Muscle of leg (tissue), 11 donors: ENCODE results near the gene MYO1D. TPM values are rescaled to one million over a fixed set of nuclear protein-coding genes. Genes with fewer than 3 reads are reported as not detected.
A peak's percentile ranks its signal among the peaks of the same experiment; 100 is the strongest.

Source experiments
- DNase-seq: peaks from one replicate; pipeline ENCODE4 v3.0.0; 2013
- H3K27ac ChIP-seq: one replicate; pipeline ENCODE4 v1.5.1; 2013; ENCODE audit warnings: mild to moderate bottlenecking, low read length, control low read depth
- H3K27me3 ChIP-seq: one replicate; pipeline ENCODE4 v1.6.1; 2013; ENCODE audit warnings: low read length; ENCODE audit not compliant: control insufficient read depth, insufficient read depth
- H3K36me3 ChIP-seq: one replicate; pipeline ENCODE4 v1.6.1; 2013; ENCODE audit warnings: low read length; ENCODE audit not compliant: control insufficient read depth, insufficient read depth
- H3K4me1 ChIP-seq: one replicate; pipeline ENCODE4 v1.6.1; 2013; ENCODE audit warnings: low read length; ENCODE audit not compliant: control insufficient read depth, insufficient read depth
- H3K4me3 ChIP-seq: one replicate; pipeline ENCODE4 v1.5.1; 2013; ENCODE audit warnings: low read length, control low read depth
- H3K9me3 ChIP-seq: replicated peaks from 2 replicates; pipeline ENCODE4 v1.6.1; 2013; ENCODE audit warnings: low read depth, low read length; ENCODE audit not compliant: control insufficient read depth
- WGBS: methylation state at CpG from one replicate; pipeline ENCODE4 v1.1.5; 2013; ENCODE audit warnings: missing lambda C conversion rate; ENCODE audit not compliant: insufficient coverage; 5-methylcytosine and 5-hydroxymethylcytosine counted together
- polyA plus RNA-seq, 8 donors: library from polyadenylated mRNA; unstranded; fragments of 120-200 nt; gene quantifications; one replicate each; pipeline versions ENCODE4 v1.2.1 to v1.2.3, GENCODE V29; 2013; ENCODE audit warnings: inconsistent platforms in 1 of 8, low replicate concordance in 1 of 8; ENCODE audit not compliant: insufficient read length in 8 of 8, insufficient read depth in 1 of 8
- total RNA-seq: library from RNA; stranded (reverse); fragments of 120-200 nt; gene quantifications from one replicate; pipeline ENCODE4 v1.2.4, GENCODE V29; 2013

Gene MYO1D
- total and polyA plus RNA-seq, 9 donors, result 4.2 to 10.2 (median 5.4) TPM

DNA sequence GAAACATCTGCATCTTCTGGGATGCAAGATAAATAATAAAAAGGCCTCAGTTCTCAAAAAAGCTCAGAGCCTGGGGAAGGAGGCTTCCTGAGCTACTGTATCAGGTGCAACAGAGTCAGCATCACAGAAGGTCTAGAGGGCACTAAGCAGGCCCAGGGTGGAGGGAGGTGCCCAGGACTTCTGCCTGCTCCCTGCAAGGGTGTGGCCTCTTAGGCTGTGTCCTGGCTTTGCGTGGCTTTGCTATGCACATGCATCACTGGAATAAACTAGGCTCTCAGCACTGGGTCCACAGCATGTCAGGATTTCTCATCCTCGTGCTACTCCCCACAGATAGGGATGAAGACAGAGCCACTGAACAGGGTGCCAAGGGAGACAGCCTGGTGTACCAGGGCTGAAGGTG lies 364.6 kb downstream of the MYO1D start:
- H3K4me3 ChIP-seq, result no peak overlapping the region
- H3K9me3 ChIP-seq, result no peaks in the 10 kb centered on the region
- DNase-seq, result no peak
- no peaks in the 10 kb centered on the region for H3K27me3 ChIP-seq
- H3K27ac ChIP-seq, result no peak overlapping the region
- 88% methylated on average over 2 of the region's 2 CpGs for WGBS
- H3K36me3 ChIP-seq, result no peaks in the 10 kb centered on the region
- H3K4me1 ChIP-seq, result peaks cover 2% of the 10 kb centered on the region

DNA sequence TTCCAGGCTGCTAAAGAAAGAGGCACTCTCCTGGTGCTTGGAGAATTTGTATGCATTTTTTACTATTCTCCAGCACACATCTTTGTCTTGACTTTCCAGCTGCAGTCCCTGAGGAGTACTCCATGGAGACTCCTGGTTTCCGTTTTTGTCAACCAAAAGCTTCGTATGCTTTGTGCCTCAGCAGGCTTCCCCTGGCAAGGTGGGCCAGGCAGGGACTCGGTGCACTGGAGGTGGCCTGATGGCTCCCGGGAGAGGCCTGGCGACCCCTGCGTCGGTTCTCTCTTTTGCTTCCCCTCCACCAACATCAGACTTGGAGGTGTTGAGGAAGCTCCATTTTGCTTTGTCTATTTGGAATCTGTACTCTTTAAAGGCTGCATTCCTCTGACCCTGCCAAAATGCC lies 366.5 kb downstream of the MYO1D start:
- no peaks in the 10 kb centered on the region for H3K27me3 ChIP-seq
- WGBS, result 10% methylated on average over 2 of the region's 7 CpGs
- no peaks in the 10 kb centered on the region for H3K36me3 ChIP-seq
- no peak overlapping the region for H3K4me3 ChIP-seq
- no peak overlapping the region for H3K27ac ChIP-seq
- H3K9me3 ChIP-seq, result no peaks in the 10 kb centered on the region
- peaks cover under 1% of the 10 kb centered on the region for H3K4me1 ChIP-seq
- DNase-seq, result no peak

DNA sequence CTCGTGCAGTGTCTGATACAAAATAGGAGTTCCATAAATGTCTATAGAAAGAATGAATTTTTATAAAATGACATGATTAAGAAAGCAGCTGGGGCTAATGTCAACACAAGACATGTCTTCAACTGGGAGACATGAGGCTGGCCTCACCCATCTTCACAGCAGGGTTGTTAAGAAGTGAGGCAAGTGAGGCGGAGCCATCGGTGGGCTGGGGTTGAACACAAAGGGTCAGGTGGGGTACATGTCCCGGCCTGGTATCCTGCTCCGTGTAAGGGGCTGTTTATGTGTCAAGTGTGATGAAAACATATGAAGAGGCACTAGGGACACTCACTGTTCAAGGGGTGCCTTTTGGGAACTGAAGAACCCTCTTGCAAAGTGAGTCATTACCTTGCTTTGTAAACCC lies 368.0 kb downstream of the MYO1D start:
- Histone ChIP-seq H3K4me3 (no peak overlapping the region), H3K9me3 (no peaks in the 10 kb centered on the region), H3K36me3 (no peaks in the 10 kb centered on the region), H3K27me3 (no peaks in the 10 kb centered on the region), H3K27ac (no peak overlapping the region), H3K4me1 (peaks cover 16% of the 10 kb centered on the region)
- no peak for DNase-seq
- WGBS, result 86% methylated on average over 4 of the region's 5 CpGs

DNA sequence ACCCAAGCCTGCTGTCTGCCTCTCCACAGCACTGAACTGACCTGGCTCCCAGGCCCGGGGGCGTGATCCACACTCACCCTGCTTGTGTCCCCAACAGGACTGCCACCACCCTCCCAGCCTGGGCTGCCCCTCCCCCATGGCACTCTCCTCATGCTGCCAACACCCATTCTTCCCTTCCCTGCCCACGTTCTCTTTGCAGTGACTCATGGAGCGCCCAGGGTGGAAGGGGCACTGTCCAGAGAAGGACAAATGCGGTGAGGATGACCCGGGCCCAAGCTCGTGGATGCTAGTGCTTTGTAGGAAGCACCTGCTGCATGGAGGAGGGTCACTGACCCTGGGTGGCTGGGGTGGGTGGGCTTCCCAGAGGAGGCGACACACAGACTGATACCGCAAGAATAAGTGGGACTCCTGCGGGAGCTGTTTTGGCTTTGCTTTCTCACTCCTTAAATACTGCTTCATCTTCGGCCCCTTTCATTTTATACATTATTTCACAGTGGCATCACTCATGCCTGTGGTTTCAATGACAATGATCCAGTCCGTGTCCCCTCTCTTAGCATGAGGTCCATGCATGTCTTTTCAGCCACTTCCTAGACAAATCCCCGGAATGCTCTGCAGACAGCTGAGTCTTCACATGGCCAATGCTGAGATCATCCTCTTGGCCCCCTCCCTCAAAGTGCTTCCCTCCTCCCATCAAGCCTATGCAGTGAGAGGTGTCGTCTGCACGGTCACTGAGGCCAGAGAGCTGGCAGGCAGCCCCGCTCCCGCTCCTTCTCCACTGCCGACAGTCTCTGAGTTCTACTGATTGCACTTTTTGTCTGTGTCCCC lies 372.5 kb downstream of the MYO1D start:
- H3K36me3 ChIP-seq, result no peaks in the 10 kb centered on the region
- no peak overlapping the region for H3K4me3 ChIP-seq
- peak overlapping the region; percentile 67 for H3K27ac ChIP-seq
- peak; percentile 85 for DNase-seq
- 52% methylated on average over 18 of the region's 18 CpGs for WGBS
- peaks cover 30% of the 10 kb centered on the region for H3K4me1 ChIP-seq
- no peaks in the 10 kb centered on the region for H3K9me3 ChIP-seq
- no peaks in the 10 kb centered on the region for H3K27me3 ChIP-seq

DNA sequence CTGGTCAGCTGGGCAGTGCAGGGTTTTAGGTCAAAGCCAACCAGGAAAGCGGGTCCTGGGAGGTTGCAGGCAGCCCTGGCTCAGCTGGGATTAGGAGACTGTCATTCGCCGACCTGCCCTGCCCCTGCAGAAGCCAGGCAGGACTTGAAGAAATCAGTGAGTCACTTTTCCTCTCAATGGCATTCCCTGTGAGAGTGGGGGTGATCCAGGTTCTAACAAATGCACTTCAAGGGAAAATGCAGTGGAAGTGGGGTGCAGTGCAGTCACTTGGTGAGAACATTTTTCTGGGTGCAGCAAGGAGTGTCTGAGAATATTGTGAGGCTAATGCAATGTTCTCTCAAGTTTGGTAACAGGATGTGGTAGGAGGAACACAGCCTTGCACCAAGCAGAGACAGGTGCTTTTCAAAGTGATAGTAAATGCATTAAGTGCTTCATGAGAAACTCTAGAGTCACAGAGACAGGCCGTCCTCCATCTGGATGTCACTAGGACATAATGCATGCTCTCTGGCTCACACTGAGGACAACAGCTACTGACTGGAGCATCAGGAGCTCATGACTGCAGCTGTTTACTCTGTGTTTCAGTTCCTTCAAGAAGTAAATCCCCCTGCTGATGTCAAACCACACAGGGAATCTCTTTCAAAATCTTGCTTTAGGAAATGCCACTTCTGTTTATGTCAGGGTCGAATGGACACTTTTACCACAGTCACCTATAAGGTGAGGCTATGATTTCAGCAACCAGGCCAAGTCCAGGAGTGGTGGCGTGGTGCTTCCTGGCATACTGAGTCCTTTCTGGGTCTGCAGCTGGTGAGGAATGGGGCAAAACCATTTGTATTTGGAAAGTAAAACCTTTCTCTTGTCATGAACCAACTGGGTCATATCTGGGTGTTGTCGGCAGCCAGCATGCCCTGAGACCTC lies 373.4 kb downstream of the MYO1D start:
- 34% methylated on average over 5 of the region's 7 CpGs for WGBS
- H3K4me1 ChIP-seq, result peaks cover 30% of the 10 kb centered on the region
- H3K9me3 ChIP-seq, result no peaks in the 10 kb centered on the region
- peak; percentile 77 for DNase-seq
- H3K27me3 ChIP-seq, result no peaks in the 10 kb centered on the region
- no peaks in the 10 kb centered on the region for H3K36me3 ChIP-seq
- H3K4me3 ChIP-seq, result no peak overlapping the region
- peak overlapping the region; percentile 69 for H3K27ac ChIP-seq

DNA sequence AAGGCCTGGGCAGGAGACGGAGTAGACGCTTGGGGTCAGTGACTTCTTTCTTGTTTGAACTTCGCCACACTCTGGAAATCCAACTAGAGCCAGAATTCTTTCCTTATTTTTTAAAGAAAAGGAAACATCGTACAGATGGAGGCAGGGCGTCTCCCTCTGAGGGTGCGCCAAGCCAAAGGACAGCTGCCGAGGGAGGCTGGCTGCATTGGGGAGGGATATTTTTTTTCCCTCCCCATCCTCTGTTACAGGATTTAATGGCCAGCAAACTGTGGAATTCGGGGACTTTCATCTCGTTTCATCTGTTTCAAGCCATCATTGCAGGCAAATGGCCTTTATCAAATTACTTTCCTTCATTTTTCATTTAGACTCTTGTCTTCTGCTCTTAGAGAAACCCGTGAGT lies 374.2 kb downstream of the MYO1D start:
- Histone ChIP-seq H3K36me3 (no peaks in the 10 kb centered on the region), H3K27me3 (no peaks in the 10 kb centered on the region), H3K9me3 (no peaks in the 10 kb centered on the region), H3K4me1 (peaks cover 38% of the 10 kb centered on the region), H3K27ac (peak overlapping the region; percentile 69), H3K4me3 (no peak overlapping the region)
- WGBS, result 45% methylated on average over 3 of the region's 10 CpGs
- DNase-seq, result no peak

DNA sequence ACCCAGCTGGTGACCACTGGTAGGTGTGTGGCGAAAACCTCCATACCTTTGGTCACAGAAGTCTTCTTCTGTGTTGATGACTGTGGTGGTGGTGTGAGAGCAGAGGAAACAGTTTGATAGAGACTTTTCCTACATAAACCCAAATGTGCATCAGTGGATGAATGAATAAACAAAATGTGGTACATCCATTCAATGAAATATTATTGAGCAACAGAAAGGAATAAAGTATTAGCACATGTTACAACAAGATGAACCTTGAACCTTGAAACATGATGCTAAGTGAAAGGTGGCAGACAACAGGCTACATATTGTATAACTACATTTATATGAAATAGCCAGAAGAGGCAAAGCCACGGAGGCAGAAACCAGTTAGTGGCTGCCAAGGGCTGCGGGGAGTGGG lies 374.9 kb downstream of the MYO1D start:
- Histone ChIP-seq H3K36me3 (no peaks in the 10 kb centered on the region), H3K4me1 (peaks cover 45% of the 10 kb centered on the region), H3K27me3 (no peaks in the 10 kb centered on the region), H3K4me3 (no peak overlapping the region), H3K9me3 (no peaks in the 10 kb centered on the region), H3K27ac (no peak overlapping the region)
- WGBS, result 83% methylated on average over 2 of the region's 3 CpGs
- DNase-seq, result no peak

DNA sequence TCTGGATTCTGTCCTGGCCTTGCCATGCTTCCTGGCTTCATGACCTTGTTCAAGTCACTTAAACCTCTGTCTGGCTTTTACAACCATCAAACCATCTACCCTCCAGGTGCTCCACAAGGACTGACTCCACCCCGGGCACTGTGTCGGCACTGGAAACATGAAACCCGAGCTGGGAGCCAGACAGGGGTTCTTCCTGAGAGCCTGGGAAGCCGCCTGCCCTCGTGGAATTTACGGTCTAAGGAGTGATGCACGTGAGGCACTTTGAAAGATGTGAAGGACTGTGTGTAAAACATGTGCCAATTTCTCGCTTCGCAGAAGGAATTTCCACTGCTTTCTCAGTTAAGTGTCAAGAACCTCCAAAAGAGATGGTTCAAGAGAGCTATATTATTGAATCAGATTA lies 378.5 kb downstream of the MYO1D start:
- no peaks in the 10 kb centered on the region for H3K27me3 ChIP-seq
- H3K27ac ChIP-seq, result no peak overlapping the region
- no peak overlapping the region for H3K4me3 ChIP-seq
- H3K4me1 ChIP-seq, result peaks cover 61% of the 10 kb centered on the region
- no peaks in the 10 kb centered on the region for H3K36me3 ChIP-seq
- no peaks in the 10 kb centered on the region for H3K9me3 ChIP-seq
- 7% methylated on average over 6 of the region's 9 CpGs for WGBS
- DNase-seq, result no peak

DNA sequence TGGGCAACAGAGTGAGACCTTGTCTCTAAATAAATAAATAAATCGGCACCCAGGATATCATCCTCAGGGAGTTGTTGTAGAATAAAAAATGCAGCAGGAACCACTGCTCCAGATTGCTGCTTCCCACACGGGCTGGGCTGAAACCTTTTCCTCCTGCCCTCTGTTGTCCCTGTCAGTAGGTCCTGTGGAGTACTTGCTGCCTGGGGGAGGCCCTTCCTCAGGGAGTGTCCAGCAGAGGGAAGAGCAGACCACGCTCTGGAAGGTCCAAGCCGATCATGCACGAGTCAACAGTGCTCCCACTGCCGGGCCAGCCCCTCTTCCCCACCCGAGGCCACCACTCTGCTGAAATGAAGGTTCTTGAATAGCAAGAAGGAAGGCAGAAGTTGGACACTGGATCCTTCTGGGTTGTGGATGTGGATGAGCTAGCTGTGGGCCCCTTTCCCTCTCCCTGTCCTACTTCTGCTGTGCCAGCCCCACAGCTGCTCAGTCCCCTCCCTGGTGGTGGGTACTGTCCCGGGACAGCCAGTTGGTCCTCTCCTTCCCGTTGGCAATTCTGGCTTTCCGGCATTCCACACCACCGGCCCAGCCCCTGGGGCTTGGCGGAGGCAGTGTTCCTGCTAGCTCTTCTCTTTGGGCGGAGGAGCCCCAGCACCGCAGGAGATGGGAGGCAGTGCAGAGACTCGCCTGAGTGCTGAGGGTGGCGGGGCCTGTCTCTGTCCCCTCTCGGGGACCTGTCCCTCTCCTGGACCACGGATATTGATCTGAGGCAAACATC lies 379.3 kb downstream of the MYO1D start:
- Histone ChIP-seq H3K27ac (peak overlapping the region; percentile 85), H3K4me1 (peaks cover 59% of the 10 kb centered on the region), H3K27me3 (no peaks in the 10 kb centered on the region), H3K36me3 (no peaks in the 10 kb centered on the region), H3K9me3 (no peaks in the 10 kb centered on the region), H3K4me3 (no peak overlapping the region)
- DNase-seq, result peak; percentile 60
- WGBS, result 67% methylated on average over 7 of the region's 18 CpGs
